ENCODE measurements around the gene CYP2R1.
"Not testable (repeated sequence)": the region's sequence is repeated elsewhere in the genome, so short reads cannot be mapped to it uniquely, and the experiment has no call there.

CYP2R1 gene

GRCh38 chr11:14891143-14892035 lies 642 bp downstream of the CYP2R1 start:
- peak; percentile 87 for DNase-seq

GRCh38 chr11:14886513-14886912 lies 5.5 kb downstream of the CYP2R1 start:
- DNase-seq = no peak

GRCh38 chr11:14884667-14885273 lies 7.3 kb downstream of the CYP2R1 start:
- no peak for DNase-seq

- DNase-seq = not testable (repeated sequence)
Measured at GRCh38 chr11:14883683-14884082, 8.3 kb downstream of the CYP2R1 start.

- DNase-seq = no peak
Measured at GRCh38 chr11:14882196-14882595, 9.8 kb downstream of the CYP2R1 start.

GRCh38 chr11:14881576-14882193 lies 10.3 kb downstream of the CYP2R1 start:
- DNase-seq = no peak

- no peak for DNase-seq
Measured at GRCh38 chr11:14875163-14875562, 16.9 kb downstream of the CYP2R1 start.

GRCh38 chr11:14873632-14874031 lies 18.4 kb downstream of the CYP2R1 start:
- no peak for DNase-seq

GRCh38 chr11:14872032-14872431 lies 20.0 kb downstream of the CYP2R1 start:
- DNase-seq = no peak

GRCh38 chr11:14863775-14864174 lies 28.3 kb downstream of the CYP2R1 start:
- DNase-seq = not testable (repeated sequence)

GRCh38 chr11:14861680-14862079 lies 30.4 kb downstream of the CYP2R1 start:
- no peak for DNase-seq

- DNase-seq = no peak
Measured at GRCh38 chr11:14860511-14860910, 31.5 kb downstream of the CYP2R1 start.

- no peak for DNase-seq
Measured at GRCh38 chr11:14858404-14858803, 33.6 kb downstream of the CYP2R1 start.

GRCh38 chr11:14857621-14858020 lies 34.4 kb downstream of the CYP2R1 start:
- DNase-seq = no peak

GRCh38 chr11:14855890-14856289 lies 36.1 kb downstream of the CYP2R1 start:
- DNase-seq = no peak

- no peak for DNase-seq
Measured at GRCh38 chr11:14854057-14854456, 38.0 kb downstream of the CYP2R1 start.

- DNase-seq = no peak
Measured at GRCh38 chr11:14852571-14853177, 39.4 kb downstream of the CYP2R1 start.

GRCh38 chr11:14842002-14842401 lies 50.0 kb downstream of the CYP2R1 start:
- DNase-seq = no peak

GRCh38 chr11:14835496-14836492 lies 56.2 kb downstream of the CYP2R1 start:
- no peak for DNase-seq
